H54 (cell line): Measurements from ENCODE around the gene WNK1.
"Not testable (repeated sequence)": the region's sequence is repeated elsewhere in the genome, so short reads cannot be mapped to it uniquely, and the experiment has no call there.

Source experiments
- DNase-seq: peaks from one replicate; pipeline ENCODE4 v3.0.0; 2011; ENCODE audit warnings: low spot score, mixed read lengths; ENCODE audit not compliant: insufficient read length
- FAIRE-seq: peaks from 3 replicates; lab custom pipeline; 2011; peaks lifted over from hg19 to GRCh38; lab: Jason Lieb, UNC
- POLR2A ChIP-seq: IDR thresholded peaks from 2 replicates; pipeline ENCODE4 v1.6.1; 2011; ENCODE audit warnings: low read depth, mild to moderate bottlenecking, low read length

WNK1 gene

DNA sequence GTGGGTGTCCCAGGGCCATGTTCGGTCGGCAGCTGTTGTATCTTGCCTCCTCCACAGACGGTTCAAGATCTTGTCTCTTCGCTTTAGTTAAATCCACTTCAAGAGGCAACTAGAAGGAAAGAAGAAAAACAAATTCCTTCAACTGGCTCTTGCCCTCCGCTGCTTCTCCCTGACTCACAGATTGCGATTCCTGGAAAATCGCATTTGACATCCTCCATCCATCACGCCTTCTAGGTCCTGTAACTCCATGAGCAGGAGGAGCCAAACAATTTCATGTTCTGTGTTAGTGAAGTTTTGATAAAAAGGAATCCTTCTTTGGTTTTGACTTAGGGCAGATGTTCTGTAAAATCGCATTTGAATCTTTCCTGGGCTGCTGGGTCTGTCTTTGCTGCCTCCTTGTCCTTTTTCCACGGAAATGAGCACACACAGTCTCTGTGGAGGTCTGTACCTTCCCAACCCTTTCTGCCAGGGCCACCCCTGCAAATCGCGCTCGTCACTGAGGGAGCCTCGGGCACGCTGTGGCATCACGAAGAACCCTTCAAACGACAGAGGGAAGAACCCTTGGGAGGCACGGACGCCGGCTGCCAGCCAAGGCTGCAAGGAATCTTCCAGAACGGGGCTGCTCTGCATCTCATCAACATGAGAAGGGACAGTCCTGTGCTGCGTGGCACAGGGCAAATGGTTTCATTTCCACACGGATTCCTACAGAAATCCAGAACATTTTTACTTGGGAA, 164.5 kb downstream of the WNK1 start:
- FAIRE-seq (no peak), DNase-seq (no peak)
- no peak for TF ChIP-seq POLR2A

GRCh38 chr12:920676-921075, 168.3 kb downstream of the WNK1 start:
- no peak for TF ChIP-seq POLR2A
- FAIRE-seq = no peak
- DNase-seq = no peak

DNA sequence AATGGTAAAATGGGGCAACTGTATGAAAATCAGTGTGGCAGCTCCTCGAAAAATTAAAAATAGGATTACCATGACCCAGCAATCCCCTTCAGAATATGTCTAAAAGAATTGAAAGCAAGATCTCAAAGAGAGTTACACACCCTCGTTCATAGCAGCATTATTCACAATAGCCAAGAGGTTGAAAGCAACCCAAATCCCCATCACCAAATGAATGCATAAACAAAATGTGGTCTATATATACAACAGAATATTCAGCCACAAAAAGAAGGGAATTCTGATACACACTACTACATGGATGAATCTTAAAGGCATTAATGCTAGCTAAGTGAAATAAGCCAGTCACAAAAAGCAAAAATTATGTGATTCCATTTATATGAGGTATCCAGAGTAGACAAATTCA, 169.9 kb downstream of the WNK1 start:
- no peak for TF ChIP-seq POLR2A

GRCh38 chr12:926641-927040, 174.3 kb downstream of the WNK1 start:
- no peak for TF ChIP-seq POLR2A
- no peak for DNase-seq
- FAIRE-seq = no peak

More for the DNA sequence above, 169.9 kb downstream of the WNK1 start:
- no peak for DNase-seq
- no peak for FAIRE-seq

GRCh38 chr12:931060-931459, 178.7 kb downstream of the WNK1 start:
- FAIRE-seq (no peak), DNase-seq (no peak)
- no peak for TF ChIP-seq POLR2A

DNA sequence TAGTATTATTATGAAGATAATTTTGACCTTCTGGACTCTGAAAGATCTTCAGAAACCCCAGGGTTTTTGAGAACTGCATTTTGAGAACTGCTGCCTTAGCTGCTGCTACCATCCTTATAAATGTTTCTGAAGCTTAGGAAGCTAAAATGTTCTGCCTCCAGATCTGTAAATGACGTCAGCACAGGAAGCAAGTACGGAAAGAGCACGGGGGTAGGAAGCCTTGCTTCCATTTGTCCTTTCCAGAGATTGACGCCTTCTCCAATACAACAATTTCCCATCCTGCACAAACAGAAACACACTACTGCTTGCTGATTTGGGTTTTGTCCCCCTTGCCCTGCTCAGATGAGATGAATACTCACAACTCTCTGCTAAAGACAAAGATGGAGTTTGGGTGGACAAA, 179.2 kb downstream of the WNK1 start:
- FAIRE-seq = no peak
- DNase-seq = no peak
- TF ChIP-seq POLR2A = no peak

- DNase-seq, FAIRE-seq: not testable (repeated sequence)
Observed at GRCh38 chr12:935891-936290, 183.5 kb downstream of the WNK1 start.

- FAIRE-seq = no peak
- DNase-seq = no peak
- no peak for TF ChIP-seq POLR2A
Observed at GRCh38 chr12:936377-937345, 184.3 kb downstream of the WNK1 start.

DNA sequence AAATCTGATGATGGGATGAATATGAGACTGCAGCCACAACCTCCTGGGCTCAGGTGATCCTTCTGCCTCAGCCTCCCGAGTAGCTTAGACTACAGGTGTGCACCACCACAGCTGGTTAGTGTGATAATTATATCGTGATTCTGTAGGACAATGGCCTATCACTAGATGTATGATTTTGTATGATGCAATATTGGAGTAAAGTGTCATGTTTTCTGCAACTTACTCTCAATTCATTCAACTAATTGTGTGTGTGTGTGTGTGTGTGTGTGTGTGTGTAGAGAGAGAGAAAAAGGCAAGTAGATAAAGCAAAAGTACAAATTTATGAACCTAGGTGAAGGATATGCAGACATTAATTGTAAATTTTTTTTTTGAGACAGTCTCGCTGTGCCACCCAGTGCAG, 186.4 kb downstream of the WNK1 start:
- no peak for DNase-seq
- TF ChIP-seq POLR2A = no peak
- no peak for FAIRE-seq

GRCh38 chr12:943051-943450, 190.7 kb downstream of the WNK1 start:
- no peak for TF ChIP-seq POLR2A
- no peak for FAIRE-seq
- DNase-seq = no peak

DNA sequence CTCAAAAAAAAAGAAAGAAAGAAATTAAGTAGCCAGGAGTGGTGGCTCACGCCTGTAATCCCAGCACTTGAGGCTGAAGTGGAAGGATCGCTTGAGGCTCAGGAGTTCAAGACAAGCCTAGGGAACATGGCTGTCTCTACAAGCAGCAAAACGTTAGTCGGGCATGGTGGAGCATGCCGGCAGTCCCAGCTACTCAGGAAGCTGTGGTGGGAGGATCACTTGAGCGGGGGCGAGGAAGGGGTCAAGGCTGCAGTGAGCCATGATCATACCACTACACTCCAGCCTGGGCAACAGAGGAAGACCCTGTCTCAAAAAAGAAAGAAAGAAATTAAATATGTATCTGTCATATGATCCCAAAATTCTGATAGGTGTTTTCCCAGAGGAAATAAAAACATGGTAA, 191.8 kb downstream of the WNK1 start:
- no peak for TF ChIP-seq POLR2A
- FAIRE-seq = no peak
- DNase-seq = no peak

DNA sequence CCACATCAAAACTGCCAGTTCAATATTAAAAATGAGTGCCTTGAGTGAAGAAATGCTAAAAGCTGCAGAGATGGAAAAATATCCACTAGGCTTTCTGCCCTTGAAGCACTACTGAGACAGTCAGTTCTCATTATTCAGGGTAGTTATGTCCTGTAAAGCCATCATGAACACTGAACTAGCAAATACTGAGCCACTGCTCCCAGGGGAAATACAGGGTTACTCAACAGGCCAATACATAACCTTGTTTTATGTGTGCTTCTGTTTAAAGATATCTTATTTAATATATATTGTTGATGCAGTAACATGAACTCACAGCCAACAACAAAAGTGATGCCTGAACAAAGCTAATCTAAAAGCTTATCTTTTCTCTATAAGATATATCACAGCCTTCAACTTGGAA, 193.8 kb downstream of the WNK1 start:
- TF ChIP-seq POLR2A = no peak
- FAIRE-seq (no peak), DNase-seq (no peak)

- DNase-seq = no peak
- no peak for TF ChIP-seq POLR2A
- FAIRE-seq = no peak
Observed at GRCh38 chr12:946631-947030, 194.3 kb downstream of the WNK1 start.

DNA sequence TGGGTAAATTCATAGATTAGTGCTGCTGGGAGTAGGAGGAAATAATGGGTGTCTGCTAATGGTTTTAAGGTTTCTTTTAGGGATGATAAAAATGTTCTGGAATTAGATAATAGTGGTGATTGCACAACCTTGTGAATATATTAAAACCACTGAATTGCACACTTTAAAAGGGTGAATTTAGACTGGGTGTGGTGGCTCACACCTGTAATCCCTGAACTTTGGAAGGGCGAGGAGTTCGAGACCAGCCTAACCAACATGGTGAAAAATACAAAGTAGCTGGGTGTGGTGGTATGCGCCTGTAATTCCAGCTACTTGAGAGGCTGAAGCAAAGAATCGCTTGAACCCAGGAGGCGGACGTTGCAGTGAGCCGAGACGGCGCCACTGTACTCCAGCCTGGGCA, 195.9 kb downstream of the WNK1 start:
- DNase-seq = no peak
- no peak for FAIRE-seq
- TF ChIP-seq POLR2A = no peak
